ENCODE measurements around the gene G0S2.

Gene G0S2

GRCh38 chr1:209721323-209721722 lies 46.1 kb downstream of the G0S2 start:
- DNase-seq = no peak

- DNase-seq = no peak
Observed at GRCh38 chr1:209723265-209723664, 48.1 kb downstream of the G0S2 start.

GRCh38 chr1:209723756-209724693 lies 48.8 kb downstream of the G0S2 start:
- DNase-seq = no peak
